HG03571 (cell line): Measurements from ENCODE around the gene LYST.
A peak's percentile ranks its signal among the peaks of the same experiment; 100 is the strongest.
"Not testable (repeated sequence)": the region's sequence is repeated elsewhere in the genome, so short reads cannot be mapped to it uniquely, and the experiment has no call there.

ENCODE experiments used
- ATAC-seq: cut with Tn5 transposase; IDR thresholded peaks from one replicate; pipeline ENCODE4 v1.9.1; 2021; ENCODE audit not compliant: unreplicated experiment

LYST gene

GRCh38 chr1:235775246-235775860, 91.4 kb downstream of the LYST start:
- no peak for ATAC-seq

GRCh38 chr1:235767795-235768194, 98.9 kb downstream of the LYST start:
- ATAC-seq: peak; percentile 74

GRCh38 chr1:235766794-235767285, 99.9 kb downstream of the LYST start:
- ATAC-seq: no peak

DNA sequence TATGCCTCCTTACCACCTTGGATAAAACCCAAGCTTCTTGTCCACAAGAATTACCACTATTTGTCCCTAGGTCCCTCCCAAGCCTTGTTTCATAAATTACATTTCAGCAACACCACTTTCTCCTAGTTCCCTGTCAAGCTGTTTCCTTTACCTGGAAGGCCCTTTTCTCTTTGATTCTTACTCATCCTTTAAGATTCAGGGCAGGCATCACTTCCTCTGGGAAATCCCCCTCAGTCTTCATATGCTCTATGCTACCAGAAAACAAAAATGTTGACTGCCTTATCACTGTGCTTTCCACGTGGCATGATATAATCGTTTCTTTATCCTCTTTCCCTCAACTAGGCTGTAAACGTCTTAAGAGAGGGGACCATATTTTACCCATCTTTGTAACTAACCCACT, 102.7 kb downstream of the LYST start:
- peak; percentile 42 for ATAC-seq

GRCh38 chr1:235759336-235759735, 107.4 kb downstream of the LYST start:
- ATAC-seq: no peak

DNA sequence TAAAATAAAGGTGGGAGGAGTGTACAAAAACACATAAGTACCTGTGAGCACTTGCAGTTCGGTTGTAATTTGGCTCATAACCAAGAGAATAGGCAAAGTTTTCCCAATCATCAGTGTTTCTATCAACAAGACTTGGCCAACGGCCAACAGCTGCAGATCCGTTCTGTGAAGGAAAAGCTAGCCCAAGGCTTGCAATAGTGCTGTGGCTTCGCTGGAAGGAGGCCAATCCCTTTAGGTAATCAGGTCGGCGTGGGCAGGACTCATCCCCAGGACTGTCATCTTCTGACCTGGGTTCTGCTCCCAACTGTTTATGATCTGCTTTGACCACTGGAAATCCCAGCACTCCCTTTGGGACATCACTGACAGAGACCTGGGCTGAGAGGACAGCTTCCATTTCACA, 107.8 kb downstream of the LYST start:
- ATAC-seq: no peak

DNA sequence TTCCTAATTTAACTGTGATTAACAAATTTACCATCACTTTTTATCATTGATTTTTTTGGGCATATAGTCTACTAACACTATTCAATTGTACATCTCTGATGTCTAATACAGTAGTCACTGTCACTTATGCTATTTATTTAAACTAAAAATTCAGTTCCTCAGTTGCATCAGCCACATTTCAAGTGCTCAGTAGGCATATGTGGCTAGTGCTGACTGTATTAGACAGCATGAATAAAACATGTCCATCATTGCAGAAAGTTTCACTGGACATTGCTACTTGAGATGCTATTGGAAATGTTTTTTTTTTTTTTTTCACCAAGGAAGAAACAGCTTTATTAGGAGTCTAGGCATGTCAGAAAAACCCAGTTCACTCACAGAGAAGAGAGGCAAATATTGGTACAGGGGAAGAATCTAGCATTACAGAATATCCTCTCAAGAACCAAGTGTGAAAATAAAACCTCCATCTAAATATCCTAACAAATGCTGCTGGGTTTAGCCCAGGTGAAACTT, 109.1 kb downstream of the LYST start:
- no peak for ATAC-seq

DNA sequence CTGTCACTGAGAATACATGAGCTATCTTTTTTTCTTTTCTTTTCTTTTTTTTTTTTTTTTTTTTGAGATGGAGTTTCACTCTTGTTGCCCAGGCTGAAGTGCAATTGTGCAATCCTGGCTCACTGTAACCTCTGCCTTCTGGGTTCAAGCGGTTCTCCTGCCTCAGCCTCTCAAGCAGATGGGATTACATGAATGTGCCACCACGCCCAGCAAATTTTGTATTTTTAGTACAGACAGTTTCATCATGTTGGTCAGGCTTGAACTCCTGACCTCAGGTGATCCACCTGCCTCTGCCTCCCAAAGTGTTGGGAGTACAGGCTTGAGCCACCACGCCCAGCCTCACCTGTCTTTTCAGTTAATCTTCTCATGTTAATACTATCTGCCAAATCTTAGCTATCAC, 112.5 kb downstream of the LYST start:
- not testable (repeated sequence) for ATAC-seq

DNA sequence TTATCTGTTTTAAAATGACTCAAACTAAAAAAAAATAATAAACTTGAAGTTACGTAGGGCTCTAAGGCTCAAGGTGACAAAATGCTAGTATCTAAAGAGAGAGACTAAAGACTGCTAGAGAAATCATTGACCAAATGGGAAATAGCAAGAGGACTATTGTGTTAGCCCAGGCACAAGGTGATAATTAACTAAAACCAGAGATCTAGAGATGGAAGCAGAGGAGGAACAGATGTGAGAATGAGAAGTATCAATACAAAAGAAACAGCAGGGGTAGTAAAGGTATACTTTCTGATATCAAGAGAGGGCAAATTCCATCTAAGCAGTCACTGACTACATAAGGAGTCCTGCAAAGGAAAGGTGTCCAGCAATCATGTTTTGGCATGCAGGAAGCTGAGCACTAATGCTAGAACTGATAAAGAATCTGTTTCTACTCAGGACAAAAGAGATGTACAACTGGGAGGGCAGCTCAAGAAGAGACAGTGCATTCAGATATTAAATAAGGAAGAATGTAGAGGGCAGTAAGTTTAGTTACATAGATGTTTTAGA, 116.9 kb downstream of the LYST start:
- no peak for ATAC-seq

DNA sequence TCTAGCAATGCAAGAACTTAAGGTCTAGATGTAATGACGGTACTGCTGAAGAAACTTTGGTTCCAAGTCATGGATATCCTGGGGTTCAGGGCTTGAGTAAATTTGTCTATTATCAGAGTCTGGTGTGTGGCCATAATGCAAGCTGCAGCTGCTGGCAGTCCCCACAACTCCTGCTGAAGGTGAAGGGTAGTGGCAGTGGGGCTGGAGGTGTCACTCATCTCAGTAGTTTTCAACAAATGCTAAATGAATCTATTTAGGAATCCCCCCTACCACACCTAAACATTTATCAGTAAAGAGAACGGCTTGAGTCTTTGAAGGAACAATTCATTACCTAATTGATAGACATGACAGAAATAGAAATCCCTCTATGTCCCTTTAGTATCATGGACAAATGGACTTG, 118.0 kb downstream of the LYST start:
- no peak for ATAC-seq

DNA sequence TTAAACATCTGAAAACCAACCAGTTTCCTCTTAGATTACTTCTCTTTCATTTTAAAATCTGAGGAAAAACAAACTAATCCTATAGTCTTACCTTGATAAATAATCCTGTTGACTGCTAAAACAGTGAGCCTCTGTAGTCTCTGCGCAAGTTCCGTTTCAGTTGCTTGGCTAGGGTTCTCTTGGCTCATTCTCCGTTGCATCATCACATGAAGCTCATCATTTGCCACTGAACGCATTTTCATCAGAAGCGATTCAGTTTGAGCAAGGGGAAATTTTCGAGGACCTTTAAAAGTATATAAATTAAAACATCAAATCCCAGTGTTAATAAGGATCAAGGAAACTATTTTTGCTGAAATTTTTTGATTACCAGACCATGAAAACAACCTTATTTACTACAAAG, 120.5 kb downstream of the LYST start:
- no peak for ATAC-seq

GRCh38 chr1:235745503-235746136, 121.1 kb downstream of the LYST start:
- no peak for ATAC-seq

DNA sequence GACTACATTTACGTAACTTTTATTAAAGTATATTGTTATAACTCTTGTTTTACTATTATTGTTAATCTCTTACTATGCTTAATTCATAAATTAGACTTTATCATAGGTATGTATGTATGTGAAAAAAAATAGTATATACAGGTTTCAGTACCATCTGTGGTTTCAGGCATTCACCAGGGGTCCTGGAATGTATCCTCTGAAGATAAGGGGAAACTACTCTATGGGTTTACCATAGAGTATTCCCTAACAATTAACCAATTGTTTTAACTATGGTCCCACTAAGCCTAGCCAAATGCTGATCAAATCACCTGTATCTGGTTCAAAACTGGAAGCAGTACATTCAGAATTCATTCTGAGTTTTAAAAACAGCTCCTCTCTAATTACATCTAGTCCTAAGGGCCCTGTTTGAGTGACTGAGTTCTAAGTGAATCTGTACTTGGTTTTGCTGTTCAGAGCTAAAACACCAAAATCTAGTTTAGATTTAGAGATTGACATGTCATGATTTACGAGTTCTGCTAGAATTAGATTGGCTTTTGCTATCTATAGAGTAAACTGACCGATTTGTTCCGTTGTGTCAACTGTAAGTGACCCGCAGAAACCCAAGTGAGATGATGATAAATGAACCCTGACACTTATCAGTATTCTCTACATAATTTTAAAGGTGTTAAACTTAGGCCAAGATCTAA, 123.6 kb downstream of the LYST start:
- no peak for ATAC-seq

GRCh38 chr1:235741294-235741693, 125.4 kb downstream of the LYST start:
- no peak for ATAC-seq

DNA sequence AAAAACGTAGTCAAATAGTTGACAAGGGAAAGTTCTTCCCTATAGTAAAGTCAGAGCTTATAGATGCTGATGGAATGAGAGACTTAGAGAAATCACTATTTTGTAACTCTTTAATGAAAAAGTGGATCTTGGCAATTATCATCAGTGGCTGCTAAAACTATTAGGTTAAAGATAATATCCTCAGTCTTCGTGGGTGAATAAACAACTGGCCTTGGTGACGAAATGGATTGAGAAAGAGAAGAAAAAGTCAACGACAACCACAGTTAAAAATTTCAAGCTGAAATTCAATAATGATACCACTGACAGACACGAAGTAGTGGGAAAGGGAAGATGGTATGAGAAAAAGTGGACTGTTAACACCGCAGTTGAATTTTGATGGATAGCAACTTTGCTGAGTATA, 127.1 kb downstream of the LYST start:
- no peak for ATAC-seq

DNA sequence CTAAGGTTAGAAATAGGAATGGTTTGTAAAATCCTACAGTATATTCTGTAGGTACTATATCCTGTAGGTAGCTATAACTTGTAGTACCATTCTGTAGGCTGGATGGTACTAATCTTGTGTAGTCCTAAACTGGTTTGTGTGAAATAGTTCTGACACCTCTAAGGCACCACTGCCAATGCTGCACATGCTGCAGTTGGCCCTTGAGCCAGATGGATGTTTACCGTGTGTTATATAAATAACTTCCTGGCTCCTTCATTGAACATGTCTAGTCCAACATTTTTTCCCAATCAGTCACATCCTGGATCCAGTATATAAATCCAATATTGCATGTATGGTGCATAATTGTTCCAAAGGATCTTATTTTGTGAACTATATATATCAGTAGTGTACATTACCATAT, 127.6 kb downstream of the LYST start:
- ATAC-seq: no peak

DNA sequence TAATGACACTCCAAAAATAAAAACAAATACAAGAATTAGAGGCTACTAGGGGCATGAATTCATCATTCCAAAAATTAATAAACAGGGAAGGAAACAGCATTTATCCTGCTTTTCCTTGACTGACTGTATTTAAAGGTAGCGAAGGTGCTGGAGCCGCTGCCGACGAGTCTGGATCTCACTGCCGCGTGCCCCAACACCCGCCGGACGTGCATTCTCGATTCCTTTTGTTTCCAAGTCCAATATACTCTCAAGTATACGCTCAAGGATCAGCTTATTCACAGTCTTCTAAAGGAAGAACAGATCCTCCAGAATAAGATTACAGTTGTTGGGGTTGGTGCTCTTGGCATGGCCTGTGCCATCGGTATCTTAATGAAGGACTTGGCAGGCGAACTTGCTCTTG, 129.0 kb downstream of the LYST start:
- ATAC-seq: no peak

- no peak for ATAC-seq
These were observed 130.4 kb downstream of the LYST start for GRCh38 chr1:235736263-235736662.

GRCh38 chr1:235735621-235736020, 131.1 kb downstream of the LYST start:
- ATAC-seq: no peak

DNA sequence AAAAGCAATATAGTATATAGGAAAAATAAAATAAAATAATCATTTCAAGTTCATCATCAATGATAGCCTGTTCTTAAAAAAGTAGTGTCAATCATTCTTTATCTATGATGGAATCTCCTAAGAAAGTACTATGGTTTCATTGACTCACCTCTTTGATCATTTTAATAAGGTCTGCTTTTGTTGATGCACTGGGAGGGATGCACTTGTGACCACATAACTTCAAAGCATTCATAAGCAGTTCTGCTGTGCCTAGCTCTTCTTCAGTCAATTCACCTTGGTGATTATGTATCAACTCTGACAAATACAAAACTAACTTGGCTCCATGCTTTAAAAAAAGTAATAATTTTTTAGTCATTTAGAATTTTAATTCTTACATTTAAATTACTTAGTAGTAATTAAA, 132.4 kb downstream of the LYST start:
- ATAC-seq: no peak

- no peak for ATAC-seq
These were observed 136.7 kb downstream of the LYST start for GRCh38 chr1:235730007-235730406.

DNA sequence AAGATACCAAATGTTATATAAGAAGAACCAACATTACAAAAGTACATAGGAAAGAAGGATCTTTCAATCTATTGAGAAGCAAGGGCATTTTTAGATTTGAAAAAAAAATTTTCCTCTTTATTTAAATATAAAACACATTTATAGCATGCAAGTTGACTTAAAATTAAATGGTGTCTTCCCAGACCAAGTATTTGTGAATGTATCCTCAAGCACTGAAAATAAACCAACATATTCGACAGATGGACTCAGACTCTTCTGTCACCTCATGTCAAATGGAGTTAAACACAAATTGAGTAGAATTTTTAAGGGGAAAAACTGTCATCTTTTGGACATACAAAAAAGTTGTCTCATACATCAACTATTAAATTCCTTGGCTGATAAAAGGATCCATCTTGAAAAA, 140.1 kb downstream of the LYST start:
- ATAC-seq: no peak
